HCT116 (cell line): ENCODE data around the gene CD82. TPM values are rescaled to one million over a fixed set of nuclear protein-coding genes. Genes with fewer than 3 reads are reported as not detected.

ENCODE experiments used
- ATAC-seq: fragments of 200-7000 bp; cut with Tn5 transposase; 2 replicates; pipeline ENCODE4 v1.9.1; 2020; ENCODE audit warnings: mild to moderate bottlenecking, moderate library complexity
- BruUV-seq: library from RNA; stranded (reverse); fragments of 400-500 nt; replicated peaks from 2 replicates; lab custom pipeline; 2021; lab: Mats Ljungman, UMichigan
- CTCF ChIA-PET: fragments of 300-600 bp; sonication (Branson Sonifier 250); formaldehyde crosslinking; loops from one replicate; lab custom pipeline; 2021; ENCODE audit warnings: antibody characterized with exemption; lab: Charles Lee
- POLR2A ChIA-PET: fragments of 300-600, 350-600 bp; sonication (Branson Sonifier 250); formaldehyde crosslinking; loops from one replicate; lab custom pipeline; 2021; ENCODE audit warnings: antibody characterized with exemption; lab: Charles Lee
- RAD21 ChIA-PET, 2 experiments: fragments of 300-600 bp; sonication (Branson Sonifier 250); formaldehyde crosslinking; loops; one replicate each; lab custom pipeline; 2023; ENCODE audit warnings: low total read pairs in 2 of 2; ENCODE audit not compliant: uncharacterized antibody in 2 of 2, unreplicated experiment in 2 of 2, low non-redundant PET in 1 of 2; lab: Charles Lee
- DNase-seq: peaks from one replicate; pipeline ENCODE4 v3.0.0-alpha.2; 2010; ENCODE audit warnings: low read depth, low spot score
- H2AFZ ChIP-seq: fragments of 200-600 bp; shearing (Covaris generic), sonication (generic); 2 replicates; pipeline ENCODE4 v1.6.1; 2017; ENCODE audit warnings: low read depth, mixed run types, mixed read lengths, antibody characterized with exemption, low read length; ENCODE audit not compliant: poor library complexity, severe bottlenecking
- H3K27ac ChIP-seq: 2 replicates; pipeline ENCODE4 v1.5.1; 2012; ENCODE audit warnings: low read depth, low read length
- H3K27me3 ChIP-seq: fragments of 200-600 bp; sonication (generic); 2 replicates; pipeline ENCODE4 v1.6.1; 2016; ENCODE audit warnings: mixed run types, low read length, mixed read lengths; ENCODE audit not compliant: insufficient read depth
- H3K36me3 ChIP-seq, 2 experiments: fragments of 200-500 bp in 1 of 2; fragments of 200-600 bp in 1 of 2; sonication (Bioruptor generic) in 1 of 2; sonication (generic) in 1 of 2; 2 replicates each; pipeline versions ENCODE4 v1.5.1 to v1.6.1; 2014 to 2016; ENCODE audit warnings: low read length in 2 of 2, inconsistent platforms in 1 of 2, mixed read lengths in 1 of 2, mixed run types in 1 of 2; ENCODE audit not compliant: insufficient read depth in 2 of 2, control insufficient read depth in 1 of 2
- H3K4me1 ChIP-seq, 2 experiments: fragments of 200-600 bp in 1 of 2; sonication (generic) in 1 of 2; 2 replicates each; pipeline versions ENCODE4 v1.5.1 to v1.6.1; 2012 to 2017; ENCODE audit warnings: low read length in 2 of 2, inconsistent platforms in 1 of 2, mild to moderate bottlenecking in 1 of 2, mixed read lengths in 1 of 2, mixed run types in 1 of 2, moderate library complexity in 1 of 2; ENCODE audit not compliant: insufficient read depth in 2 of 2, control insufficient read depth in 1 of 2
- H3K4me2 ChIP-seq: fragments of 200-600 bp; sonication (generic); 2 replicates; pipeline ENCODE4 v1.6.1; 2017; ENCODE audit warnings: mixed run types, low read length, mixed read lengths
- H3K4me3 ChIP-seq, 2 experiments: fragments of 200-600 bp in 1 of 2; sonication (generic) in 1 of 2; replicated peaks in 1 of 2; 2 replicates each; pipeline ENCODE4 v1.5.1; 2011 to 2016; ENCODE audit warnings: low read length in 2 of 2, control low read depth in 1 of 2, low read depth in 1 of 2, mild to moderate bottlenecking in 1 of 2, mixed read lengths in 1 of 2, mixed run types in 1 of 2
- H3K79me2 ChIP-seq: fragments of 200-600 bp; sonication (generic); 2 replicates; pipeline ENCODE4 v1.6.1; 2017; ENCODE audit warnings: mild to moderate bottlenecking, mixed run types, low read length, moderate library complexity, mixed read lengths; ENCODE audit not compliant: insufficient read depth
- H3K9ac ChIP-seq: fragments of 200-600 bp; sonication (generic); 2 replicates; pipeline ENCODE4 v1.6.1; 2016; ENCODE audit warnings: low read length, mixed read lengths
- H3K9me2 ChIP-seq: fragments of 200-600 bp; sonication (generic), shearing (Covaris generic); 2 replicates; pipeline ENCODE4 v1.6.1; 2017; ENCODE audit warnings: mixed run types, mild to moderate bottlenecking, moderate library complexity; ENCODE audit not compliant: insufficient read depth
- H3K9me3 ChIP-seq, 2 experiments: fragments of 200-500 bp in 1 of 2; fragments of 200-600 bp in 1 of 2; sonication (Bioruptor generic) in 1 of 2; sonication (generic) in 1 of 2; 2 replicates each; pipeline ENCODE4 v1.6.1; 2014 to 2017; ENCODE audit warnings: low read length in 2 of 2, mixed read lengths in 2 of 2, inconsistent platforms in 1 of 2, low read depth in 1 of 2, mild to moderate bottlenecking in 1 of 2, mixed run types in 1 of 2, moderate library complexity in 1 of 2; ENCODE audit not compliant: control insufficient read depth in 1 of 2, insufficient read depth in 1 of 2
- H4K20me1 ChIP-seq: fragments of 200-600 bp; sonication (generic), shearing (Covaris generic); 2 replicates; pipeline ENCODE4 v1.6.1; 2017; ENCODE audit warnings: mixed run types, mild to moderate bottlenecking, moderate library complexity; ENCODE audit not compliant: insufficient read depth
- CBX3 ChIP-seq: IDR thresholded peaks from 2 replicates; pipeline ENCODE4 v1.6.1; 2012; ENCODE audit warnings: low read depth
- CEBPB ChIP-seq: IDR thresholded peaks from 2 replicates; pipeline ENCODE4 v1.6.1; 2012; ENCODE audit warnings: low read depth
- EGR1 ChIP-seq: IDR thresholded peaks from 2 replicates; pipeline ENCODE4 v1.6.1; 2012; ENCODE audit warnings: low read depth
- ELF1 ChIP-seq: IDR thresholded peaks from 2 replicates; pipeline ENCODE4 v1.6.1; 2012; ENCODE audit warnings: low read depth, borderline replicate concordance
- EZH2 ChIP-seq: fragments of 200-600 bp; sonication (generic); IDR thresholded peaks from 2 replicates; pipeline ENCODE4 v1.6.1; 2017; ENCODE audit warnings: antibody characterized with exemption, mixed run types
- FOSL1 ChIP-seq: IDR thresholded peaks from 2 replicates; pipeline ENCODE4 v1.6.1; 2012; ENCODE audit warnings: low read depth
- JUND ChIP-seq: IDR thresholded peaks from 2 replicates; pipeline ENCODE4 v1.6.1; 2012
- POLR2A ChIP-seq: IDR thresholded peaks from 2 replicates; pipeline ENCODE4 v1.7.0; 2011; ENCODE audit warnings: borderline replicate concordance; ENCODE audit not compliant: insufficient read depth, insufficient read length; ENCODE audit errors: extremely low read depth
- POLR2AphosphoS5 ChIP-seq: IDR thresholded peaks from 2 replicates; pipeline ENCODE4 v1.6.1; 2011; ENCODE audit warnings: mild to moderate bottlenecking, low read depth, low read length, moderate library complexity
- SIN3A ChIP-seq: IDR thresholded peaks from 2 replicates; pipeline ENCODE4 v1.6.1; 2012; ENCODE audit warnings: low read depth
- SRF ChIP-seq: IDR thresholded peaks from 2 replicates; pipeline ENCODE4 v1.6.1; 2012; ENCODE audit warnings: low read depth
- TCF7L2 ChIP-seq: IDR thresholded peaks from 2 replicates; pipeline ENCODE4 v1.7.0; 2011; ENCODE audit warnings: borderline replicate concordance, inconsistent platforms; ENCODE audit not compliant: insufficient read depth, insufficient read length; ENCODE audit errors: extremely low read depth
- YY1 ChIP-seq: IDR thresholded peaks from 2 replicates; pipeline ENCODE4 v1.6.1; 2011; ENCODE audit warnings: low read length, low read depth, moderate library complexity, mild to moderate bottlenecking; ENCODE audit not compliant: insufficient replicate concordance; ENCODE audit errors: extremely low read depth
- ZFX ChIP-seq: fragments of 450-650 bp; IDR thresholded peaks from 2 replicates; pipeline ENCODE4 v1.6.1; 2017
- intact Hi-C: fragments of 100-400 bp; cut with micrococcal nuclease; formaldehyde crosslinking; loops from 2 replicates; pipeline ENCODE4 v1.10.0; 2022
- total RNA-seq: library from RNA; stranded (reverse); gene quantifications from one replicate; pipeline ENCODE4 v1.2.1, GENCODE V29; 2021; ENCODE audit not compliant: unreplicated experiment
- TF ChIP-seq, protein P1 (sequence below), 3 experiments: fragments of 200-600 bp in 1 of 3; sonication (generic) in 1 of 3; IDR thresholded peaks in 2 of 3; conservative IDR thresholded peaks in 1 of 3; 2 replicates each; pipeline ENCODE4 v1.5.1; 2012 to 2017; ENCODE audit warnings: low read depth in 2 of 3, low read length in 2 of 3, antibody characterized with exemption in 1 of 3, borderline replicate concordance in 1 of 3, control low read depth in 1 of 3, mild to moderate bottlenecking in 1 of 3, mixed read lengths in 1 of 3, mixed run types in 1 of 3, moderate library complexity in 1 of 3; ENCODE audit not compliant: insufficient read depth in 1 of 3
- TF ChIP-seq, protein P2 (sequence below): IDR thresholded peaks from 2 replicates; pipeline ENCODE4 v1.6.1; 2012; ENCODE audit warnings: low read depth
- TF ChIP-seq, protein P3 (sequence below): IDR thresholded peaks from 2 replicates; pipeline ENCODE4 v1.6.1; 2011; ENCODE audit warnings: mild to moderate bottlenecking, low read length, moderate library complexity; ENCODE audit not compliant: insufficient replicate concordance; ENCODE audit errors: extremely low read depth

The CD82 gene
- total RNA-seq, 1 experiment from 2014 or later, result 16.7 TPM

DNA sequence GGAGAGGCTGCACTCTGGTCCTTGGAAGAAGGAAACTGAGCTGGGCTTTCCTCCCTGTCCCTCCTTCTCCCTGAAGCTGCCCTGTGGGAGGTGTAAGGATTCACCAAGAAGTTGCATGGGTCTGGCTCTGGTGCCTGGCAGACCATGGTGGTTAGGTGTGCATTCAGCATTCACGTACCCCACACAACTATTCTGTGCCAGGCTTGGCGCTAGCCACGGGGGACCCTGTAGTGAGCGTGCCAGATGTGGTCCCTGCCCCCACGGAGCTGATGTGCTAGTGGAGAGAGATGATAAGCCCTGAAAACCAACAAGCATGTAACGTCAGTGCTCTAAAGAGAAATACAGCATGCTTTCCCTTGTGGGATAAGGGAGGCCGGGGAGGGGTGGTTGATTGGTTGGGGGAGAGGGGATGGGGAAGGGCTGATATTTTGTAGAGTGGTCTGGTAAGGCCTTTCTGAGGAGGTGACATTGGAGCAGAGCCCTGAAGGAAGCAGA, 48.9 kb downstream of the CD82 start:
- no peaks in the 10 kb centered on the region for H3K9me2 ChIP-seq
- H3K9me3 ChIP-seq, result no peaks in the 10 kb centered on the region
- H3K4me1 ChIP-seq, result no peaks in the 10 kb centered on the region
- ATAC-seq (no peak), DNase-seq (no peak)
- no peak overlapping the region for H3K27ac ChIP-seq
- TF ChIP-seq POLR2A (no peak), CBX3 (no peak), ZFX (no peak), POLR2AphosphoS5 (no peak), ELF1 (no peak), FOSL1 (no peak), JUND (no peak), EGR1 (no peak), EZH2 (no peak), SRF (no peak), TCF7L2 (no peak), CEBPB (no peak), SIN3A (no peak), YY1 (no peak)
- TF ChIP-seq, protein P1, sequence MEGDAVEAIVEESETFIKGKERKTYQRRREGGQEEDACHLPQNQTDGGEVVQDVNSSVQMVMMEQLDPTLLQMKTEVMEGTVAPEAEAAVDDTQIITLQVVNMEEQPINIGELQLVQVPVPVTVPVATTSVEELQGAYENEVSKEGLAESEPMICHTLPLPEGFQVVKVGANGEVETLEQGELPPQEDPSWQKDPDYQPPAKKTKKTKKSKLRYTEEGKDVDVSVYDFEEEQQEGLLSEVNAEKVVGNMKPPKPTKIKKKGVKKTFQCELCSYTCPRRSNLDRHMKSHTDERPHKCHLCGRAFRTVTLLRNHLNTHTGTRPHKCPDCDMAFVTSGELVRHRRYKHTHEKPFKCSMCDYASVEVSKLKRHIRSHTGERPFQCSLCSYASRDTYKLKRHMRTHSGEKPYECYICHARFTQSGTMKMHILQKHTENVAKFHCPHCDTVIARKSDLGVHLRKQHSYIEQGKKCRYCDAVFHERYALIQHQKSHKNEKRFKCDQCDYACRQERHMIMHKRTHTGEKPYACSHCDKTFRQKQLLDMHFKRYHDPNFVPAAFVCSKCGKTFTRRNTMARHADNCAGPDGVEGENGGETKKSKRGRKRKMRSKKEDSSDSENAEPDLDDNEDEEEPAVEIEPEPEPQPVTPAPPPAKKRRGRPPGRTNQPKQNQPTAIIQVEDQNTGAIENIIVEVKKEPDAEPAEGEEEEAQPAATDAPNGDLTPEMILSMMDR (IDR thresholded peaks at IDR 0.05 in 2 of 3, conservative IDR thresholded peaks at IDR 0.05 in 1 of 3; ENCODE audit: borderline replicate concordance in 1 of 3, insufficient read depth in 1 of 3, low read depth in 2 of 3, low read length in 2 of 3), result no peak
- TF ChIP-seq, protein P2, sequence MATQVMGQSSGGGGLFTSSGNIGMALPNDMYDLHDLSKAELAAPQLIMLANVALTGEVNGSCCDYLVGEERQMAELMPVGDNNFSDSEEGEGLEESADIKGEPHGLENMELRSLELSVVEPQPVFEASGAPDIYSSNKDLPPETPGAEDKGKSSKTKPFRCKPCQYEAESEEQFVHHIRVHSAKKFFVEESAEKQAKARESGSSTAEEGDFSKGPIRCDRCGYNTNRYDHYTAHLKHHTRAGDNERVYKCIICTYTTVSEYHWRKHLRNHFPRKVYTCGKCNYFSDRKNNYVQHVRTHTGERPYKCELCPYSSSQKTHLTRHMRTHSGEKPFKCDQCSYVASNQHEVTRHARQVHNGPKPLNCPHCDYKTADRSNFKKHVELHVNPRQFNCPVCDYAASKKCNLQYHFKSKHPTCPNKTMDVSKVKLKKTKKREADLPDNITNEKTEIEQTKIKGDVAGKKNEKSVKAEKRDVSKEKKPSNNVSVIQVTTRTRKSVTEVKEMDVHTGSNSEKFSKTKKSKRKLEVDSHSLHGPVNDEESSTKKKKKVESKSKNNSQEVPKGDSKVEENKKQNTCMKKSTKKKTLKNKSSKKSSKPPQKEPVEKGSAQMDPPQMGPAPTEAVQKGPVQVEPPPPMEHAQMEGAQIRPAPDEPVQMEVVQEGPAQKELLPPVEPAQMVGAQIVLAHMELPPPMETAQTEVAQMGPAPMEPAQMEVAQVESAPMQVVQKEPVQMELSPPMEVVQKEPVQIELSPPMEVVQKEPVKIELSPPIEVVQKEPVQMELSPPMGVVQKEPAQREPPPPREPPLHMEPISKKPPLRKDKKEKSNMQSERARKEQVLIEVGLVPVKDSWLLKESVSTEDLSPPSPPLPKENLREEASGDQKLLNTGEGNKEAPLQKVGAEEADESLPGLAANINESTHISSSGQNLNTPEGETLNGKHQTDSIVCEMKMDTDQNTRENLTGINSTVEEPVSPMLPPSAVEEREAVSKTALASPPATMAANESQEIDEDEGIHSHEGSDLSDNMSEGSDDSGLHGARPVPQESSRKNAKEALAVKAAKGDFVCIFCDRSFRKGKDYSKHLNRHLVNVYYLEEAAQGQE, result no peak
- TF ChIP-seq, protein P3, sequence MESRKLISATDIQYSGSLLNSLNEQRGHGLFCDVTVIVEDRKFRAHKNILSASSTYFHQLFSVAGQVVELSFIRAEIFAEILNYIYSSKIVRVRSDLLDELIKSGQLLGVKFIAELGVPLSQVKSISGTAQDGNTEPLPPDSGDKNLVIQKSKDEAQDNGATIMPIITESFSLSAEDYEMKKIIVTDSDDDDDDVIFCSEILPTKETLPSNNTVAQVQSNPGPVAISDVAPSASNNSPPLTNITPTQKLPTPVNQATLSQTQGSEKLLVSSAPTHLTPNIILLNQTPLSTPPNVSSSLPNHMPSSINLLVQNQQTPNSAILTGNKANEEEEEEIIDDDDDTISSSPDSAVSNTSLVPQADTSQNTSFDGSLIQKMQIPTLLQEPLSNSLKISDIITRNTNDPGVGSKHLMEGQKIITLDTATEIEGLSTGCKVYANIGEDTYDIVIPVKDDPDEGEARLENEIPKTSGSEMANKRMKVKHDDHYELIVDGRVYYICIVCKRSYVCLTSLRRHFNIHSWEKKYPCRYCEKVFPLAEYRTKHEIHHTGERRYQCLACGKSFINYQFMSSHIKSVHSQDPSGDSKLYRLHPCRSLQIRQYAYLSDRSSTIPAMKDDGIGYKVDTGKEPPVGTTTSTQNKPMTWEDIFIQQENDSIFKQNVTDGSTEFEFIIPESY, result no peak
- ChIA-PET RAD21 (no interaction called here), POLR2A (no interaction called here), CTCF (interaction anchor here (2.1 kb wide), 1 partner anchor 57 kb away, joined by 8 read pairs; no protein-coding TSS in a partner anchor)
- no TSS peak for BruUV-seq
- no peak overlapping the region for H3K4me3 ChIP-seq
- intact Hi-C loops, result loop anchor here (10.0 kb wide), 1 partner anchor 470 kb away; no protein-coding TSS in a partner anchor
- no peak overlapping the region for H3K4me2 ChIP-seq
- H4K20me1 ChIP-seq, result no peaks in the 10 kb centered on the region
- no peak overlapping the region for H2AFZ ChIP-seq
- H3K27me3 ChIP-seq, result no peaks in the 10 kb centered on the region
- H3K36me3 ChIP-seq, result no peaks in the 10 kb centered on the region
- no peak overlapping the region for H3K9ac ChIP-seq
- no peaks in the 10 kb centered on the region for H3K79me2 ChIP-seq
